Ureter (tissue), 1 donor: ENCODE measurements around the gene GPD2. TPM values are rescaled to one million over a fixed set of nuclear protein-coding genes. Genes with fewer than 3 reads are reported as not detected.
"Not testable (repeated sequence)": the region's sequence is repeated elsewhere in the genome, so short reads cannot be mapped to it uniquely, and the experiment has no call there.

Experiments
- DNase-seq: peaks from one replicate; pipeline ENCODE4 v3.0.0-alpha.2; 2020; ENCODE audit warnings: low spot score
- total RNA-seq: library from RNA; stranded (reverse); gene quantifications from one replicate; pipeline ENCODE4 v1.2.4, GENCODE V29; 2023
- donor health status: DM: yes; HTN: yes; CAD: no.

The GPD2 gene
- total RNA-seq, 1 donor from 2014 or later, result 58.2 TPM

DNA sequence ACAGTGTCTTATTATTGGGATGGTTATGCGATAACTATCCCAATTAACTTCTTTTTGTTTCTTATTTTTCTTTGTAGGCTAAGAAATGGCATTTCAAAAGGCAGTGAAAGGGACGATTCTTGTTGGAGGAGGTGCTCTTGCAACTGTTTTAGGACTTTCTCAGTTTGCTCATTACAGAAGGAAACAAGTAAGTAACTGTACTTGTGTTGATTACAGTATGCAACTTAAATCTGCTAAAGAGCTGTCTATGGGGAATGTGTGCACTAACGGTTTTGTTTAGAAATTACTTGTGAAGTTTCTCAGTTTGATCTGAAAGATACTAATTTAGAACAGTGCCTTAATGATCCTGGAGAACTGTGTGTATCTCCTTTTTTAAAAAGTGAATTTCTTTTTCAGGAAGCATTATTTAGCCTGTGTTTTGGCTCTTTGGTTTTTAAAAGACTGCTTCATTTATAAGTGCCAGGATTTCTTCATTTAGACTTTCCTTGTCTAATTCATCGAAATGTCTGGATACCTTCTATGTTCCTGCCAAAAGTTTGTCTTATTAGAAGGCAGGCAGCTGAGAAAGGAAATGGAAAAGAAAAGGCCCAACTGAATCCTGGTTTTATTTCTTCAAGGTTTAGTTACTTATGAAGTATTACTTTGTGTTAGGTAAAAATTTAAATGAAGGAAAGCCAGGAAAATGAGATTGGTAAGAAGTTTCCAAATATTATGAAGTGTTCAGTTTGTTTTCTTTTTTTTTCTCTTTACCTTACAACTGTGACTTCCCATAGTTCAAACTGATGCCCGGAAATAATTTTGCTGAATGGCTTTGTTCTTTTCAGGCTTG lies 40.1 kb downstream of the GPD2 start:
- no peak for DNase-seq

DNA sequence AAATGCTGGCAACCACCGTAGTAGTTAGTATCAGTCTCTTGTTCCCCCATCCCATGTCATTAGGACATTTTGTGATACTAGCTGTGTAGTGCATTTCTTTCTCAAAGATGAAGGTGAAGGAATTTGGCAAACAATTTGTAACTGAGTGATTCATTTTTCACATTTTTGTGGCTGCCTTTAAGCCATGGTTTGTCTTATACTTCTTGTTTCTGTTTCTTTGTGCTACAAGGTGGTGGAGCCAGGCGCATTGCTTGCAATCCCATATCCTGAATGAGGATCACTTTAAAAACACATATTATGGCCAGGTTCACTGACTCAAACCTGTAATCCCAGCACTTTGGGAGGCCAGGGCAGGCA lies 40.6 kb downstream of the GPD2 start:
- DNase-seq, result no peak

DNA sequence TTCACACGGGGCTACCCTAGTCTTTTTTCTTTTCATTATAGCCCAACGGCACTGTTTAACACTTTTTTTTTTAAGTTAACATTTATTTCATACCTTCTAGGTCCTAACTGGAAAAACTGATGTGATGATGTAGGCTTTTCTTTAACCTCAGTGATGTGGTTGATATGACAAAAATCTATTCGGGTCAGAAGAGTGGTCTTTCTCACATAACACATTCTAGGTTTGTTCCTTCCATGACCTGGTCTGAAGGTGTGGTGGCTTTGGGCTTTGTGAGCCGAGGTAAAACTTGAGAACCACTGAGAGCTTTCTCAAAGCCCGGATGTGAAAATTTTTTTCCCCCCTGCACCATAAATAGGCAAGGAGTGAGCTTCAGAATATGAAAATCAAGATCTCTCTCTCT lies 44.2 kb downstream of the GPD2 start:
- no peak for DNase-seq

DNA sequence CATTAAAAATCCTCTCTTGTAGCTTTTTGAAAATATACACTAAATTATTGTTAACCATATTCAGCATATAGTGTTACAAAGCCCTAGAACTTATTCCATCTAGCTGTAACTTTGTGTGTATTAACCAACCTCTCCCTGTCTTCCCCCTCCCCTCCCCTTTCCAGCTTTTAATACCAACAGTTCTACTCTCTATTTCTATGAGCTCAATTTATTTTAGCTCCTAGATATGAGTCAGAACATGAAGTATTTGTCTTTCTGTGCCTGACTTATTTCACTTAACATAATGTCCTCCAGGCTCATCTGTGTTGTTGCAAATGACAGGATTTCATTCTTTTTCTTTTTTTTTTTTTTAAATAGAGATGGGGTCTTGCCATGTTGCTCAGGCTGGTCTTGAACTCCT lies 45.1 kb downstream of the GPD2 start:
- DNase-seq, result no peak

DNA sequence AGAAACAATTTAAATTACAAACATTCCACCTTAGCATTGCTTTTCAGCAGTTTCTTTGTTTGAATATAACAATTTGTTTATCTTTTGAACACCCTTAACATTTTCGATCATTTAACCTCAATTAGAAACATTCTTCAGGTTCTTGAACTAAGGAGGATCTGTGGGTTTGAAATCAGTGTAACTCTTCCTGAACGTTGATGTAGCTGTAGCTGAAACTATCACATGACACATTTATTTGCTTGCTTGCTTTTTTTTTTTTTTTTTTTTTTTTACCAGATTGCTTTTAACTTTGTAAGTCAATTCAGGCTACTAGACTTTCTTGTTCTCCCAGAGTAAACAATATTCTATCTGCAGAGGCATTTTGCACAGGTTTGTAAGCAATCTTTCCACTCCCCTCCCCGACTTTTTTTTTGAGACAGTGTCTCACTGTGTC lies 47.6 kb downstream of the GPD2 start:
- no peak for DNase-seq

DNA sequence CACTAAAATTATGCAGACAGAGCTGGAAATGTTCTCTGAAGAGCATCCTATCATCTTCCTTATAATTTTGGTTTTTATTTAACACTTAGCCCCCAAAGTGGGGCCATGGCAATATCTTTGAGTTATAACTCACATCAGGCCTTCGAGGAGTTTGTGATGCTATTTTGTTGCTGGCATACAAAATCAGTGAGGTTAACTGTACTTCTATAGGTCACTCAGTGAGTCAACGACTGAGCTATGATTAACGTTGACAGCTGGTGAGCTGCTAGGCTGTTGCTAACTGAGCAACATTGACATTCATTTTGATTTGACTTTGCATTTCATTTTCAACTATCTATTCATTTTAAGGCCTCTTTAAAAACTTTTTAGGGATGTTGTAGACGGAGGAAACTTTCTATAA lies 50.0 kb downstream of the GPD2 start:
- DNase-seq, result no peak

DNA sequence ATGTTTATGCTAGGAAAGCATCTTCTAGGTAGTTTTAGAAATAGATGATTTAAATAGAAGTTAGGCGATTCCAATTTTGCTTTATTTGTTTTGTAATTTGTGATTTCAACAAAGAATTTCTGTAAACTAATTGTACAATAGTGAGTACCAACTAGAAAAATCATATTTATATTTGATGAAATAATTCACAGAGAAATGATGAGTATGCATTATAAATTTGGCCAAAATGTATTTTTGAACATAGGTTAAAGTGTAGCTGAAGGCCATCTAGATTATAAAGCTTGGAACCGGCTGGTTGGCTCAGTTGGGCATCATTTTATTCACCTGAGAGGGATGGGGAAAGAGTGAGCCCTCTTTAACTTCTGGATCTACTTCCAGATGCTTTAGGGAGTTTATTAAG lies 50.4 kb downstream of the GPD2 start:
- DNase-seq, result no peak

DNA sequence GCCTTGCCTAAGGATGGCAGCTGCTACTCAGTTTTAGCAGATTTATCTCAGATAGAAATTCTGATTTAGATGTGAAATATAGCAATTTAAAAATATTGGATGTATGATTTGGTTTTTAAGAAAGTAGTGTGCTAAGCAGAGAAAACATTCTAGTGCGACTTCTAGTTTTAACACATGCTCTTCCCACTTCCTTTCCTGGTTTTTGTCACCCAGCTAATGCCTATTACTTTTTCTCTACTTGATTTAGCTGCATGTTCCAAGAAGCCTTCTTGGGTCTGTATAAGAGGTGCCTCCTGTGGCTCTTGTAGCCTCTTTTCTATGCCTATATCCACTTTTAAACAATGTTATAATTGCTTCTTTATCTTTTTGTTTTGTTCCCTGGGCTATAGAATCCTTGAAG lies 53.0 kb downstream of the GPD2 start:
- DNase-seq, result no peak

DNA sequence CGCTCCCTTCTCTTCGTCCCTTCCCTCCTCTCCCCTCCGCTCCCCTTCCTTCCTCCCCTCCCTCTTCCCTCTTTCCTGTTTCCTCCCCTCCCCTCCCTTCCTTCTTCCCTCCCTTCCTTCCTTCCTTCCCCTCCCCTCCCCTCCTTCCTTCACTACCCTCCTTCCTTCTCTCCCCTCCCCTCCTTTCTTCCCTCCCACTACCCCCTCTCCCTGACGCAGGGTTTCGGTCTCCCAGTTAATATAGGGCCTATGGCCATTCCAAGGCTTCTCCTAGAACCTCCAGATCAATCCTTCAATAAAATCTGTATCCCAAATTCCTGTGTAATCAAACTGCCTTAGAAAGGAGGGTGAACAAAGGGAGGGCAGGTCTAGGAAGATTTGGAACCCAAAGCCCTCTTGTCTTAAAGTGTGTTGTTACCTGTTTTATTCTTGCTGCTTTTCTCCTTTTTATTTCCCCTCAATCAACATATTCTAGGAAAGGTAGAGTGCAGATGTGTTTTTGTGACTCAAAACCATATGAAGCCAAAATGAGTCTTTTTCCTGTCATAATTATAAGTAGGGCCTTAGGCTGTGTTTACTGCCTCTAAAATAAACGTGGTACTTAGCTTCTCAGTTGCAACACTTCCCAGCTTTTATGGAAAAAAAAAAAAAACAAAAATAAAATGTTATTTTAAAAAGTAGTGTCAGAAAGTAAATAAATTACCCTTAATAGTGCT lies 53.7 kb downstream of the GPD2 start:
- DNase-seq, result no peak

DNA sequence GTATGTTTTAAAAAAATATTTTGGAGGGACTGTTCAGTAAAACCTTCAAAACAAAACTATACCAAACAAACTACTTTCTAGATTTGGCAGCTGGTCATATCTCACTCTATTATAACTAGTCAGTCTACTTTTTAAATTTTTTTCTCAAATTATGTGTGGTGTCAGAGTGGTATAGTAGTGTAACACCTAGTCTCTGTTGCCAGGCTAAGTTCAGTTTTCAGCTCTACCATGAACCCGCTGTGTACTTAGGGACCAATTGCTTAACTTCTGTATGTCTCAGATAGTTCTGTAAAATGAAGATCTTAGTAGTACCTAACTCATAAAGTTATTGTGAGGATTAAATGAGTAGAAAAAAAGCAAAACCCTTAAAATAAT lies 54.3 kb downstream of the GPD2 start:
- DNase-seq, result no peak

DNA sequence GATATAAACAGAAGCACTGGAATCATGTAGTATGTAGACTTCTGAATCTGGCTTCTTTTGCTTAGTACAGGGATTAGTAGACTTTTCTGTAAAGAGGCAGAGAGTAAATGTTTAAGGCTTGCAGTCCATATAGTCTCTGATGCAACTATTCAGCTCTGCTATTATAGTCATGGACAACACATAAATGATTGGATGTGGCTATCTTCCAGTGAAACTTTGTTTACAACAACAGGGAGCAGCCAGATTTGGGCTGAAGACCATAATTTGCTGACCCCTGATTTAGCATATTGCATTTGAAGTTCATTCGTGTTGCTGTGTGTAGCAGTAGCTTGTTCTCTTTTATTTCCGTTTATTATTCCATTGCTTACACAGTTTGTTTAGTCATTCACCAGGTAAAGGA lies 55.0 kb downstream of the GPD2 start:
- DNase-seq, result no peak

DNA sequence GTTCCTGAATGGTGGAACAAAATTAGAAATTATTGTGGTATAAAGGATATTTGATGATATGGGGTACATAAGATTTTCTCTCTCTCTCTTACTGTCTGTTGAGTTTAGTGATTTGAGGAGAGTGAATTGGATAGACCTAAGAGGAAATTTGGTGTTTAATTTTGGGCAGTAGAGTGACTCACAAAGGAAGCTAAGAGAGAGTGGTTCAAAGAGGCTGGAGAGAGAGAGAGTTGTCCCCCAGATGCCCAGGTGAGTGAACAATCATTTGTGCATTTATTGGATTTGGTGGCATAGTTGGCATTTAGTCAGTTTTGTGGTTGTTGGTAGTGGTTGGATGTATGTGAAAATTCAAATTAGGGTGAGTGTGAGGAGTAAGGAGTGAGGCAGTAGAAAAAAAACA lies 56.8 kb downstream of the GPD2 start:
- no peak for DNase-seq

DNA sequence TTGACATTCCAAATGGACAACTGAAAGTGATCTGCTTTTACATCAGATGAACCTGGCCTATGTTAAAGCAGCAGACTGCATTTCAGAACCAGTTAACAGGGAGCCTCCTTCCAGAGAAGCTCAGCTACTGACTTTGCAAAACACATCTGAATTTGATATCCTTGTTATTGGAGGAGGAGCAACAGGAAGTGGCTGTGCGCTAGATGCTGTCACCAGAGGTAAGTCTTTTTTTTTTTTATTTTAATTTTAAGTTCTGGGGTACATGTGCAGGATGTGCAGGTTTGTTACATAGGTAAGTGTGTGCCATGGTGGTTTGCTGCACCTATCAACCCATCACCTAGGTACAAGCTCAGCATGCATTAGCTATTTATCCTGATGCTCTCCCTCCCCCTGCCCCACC lies 59.8 kb downstream of the GPD2 start:
- DNase-seq, result not testable (repeated sequence)

DNA sequence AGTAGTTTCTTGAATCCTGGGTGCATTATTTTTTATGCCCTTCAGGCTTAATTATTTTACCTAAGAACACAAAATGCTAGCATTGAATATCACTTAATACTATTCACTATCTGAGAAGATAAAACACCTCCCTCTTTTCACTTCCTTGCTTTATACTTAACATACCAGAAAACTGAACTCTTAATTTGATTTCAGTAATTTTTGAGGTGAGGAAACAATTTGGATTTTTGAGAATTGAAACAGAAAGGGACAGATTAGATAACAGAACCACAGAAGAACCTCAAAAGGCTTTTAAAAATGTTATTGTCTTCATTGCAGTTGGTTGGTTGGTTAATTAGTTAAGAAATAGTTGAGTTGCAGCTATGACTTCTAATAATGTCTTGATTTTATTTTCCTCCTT lies 69.5 kb downstream of the GPD2 start:
- DNase-seq, result no peak

DNA sequence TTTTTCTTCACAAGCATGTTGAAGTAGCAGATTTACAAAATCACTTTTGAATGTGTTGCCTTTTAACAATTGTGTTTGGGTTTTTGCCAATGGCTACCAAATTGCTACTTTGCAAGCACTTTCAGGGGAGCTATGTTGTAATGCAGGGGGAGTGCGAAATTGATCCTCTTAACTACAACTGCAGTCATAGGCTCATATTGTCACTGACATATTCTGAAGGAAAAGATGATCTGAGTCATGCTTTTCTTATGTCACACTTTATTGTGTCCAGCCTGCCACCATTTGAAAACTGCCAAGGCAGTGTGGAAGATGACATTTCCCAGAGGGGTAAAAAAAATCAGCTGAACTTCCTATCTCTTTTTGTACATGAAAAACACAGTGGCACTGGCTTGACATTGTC lies 74.9 kb downstream of the GPD2 start:
- DNase-seq, result no peak

DNA sequence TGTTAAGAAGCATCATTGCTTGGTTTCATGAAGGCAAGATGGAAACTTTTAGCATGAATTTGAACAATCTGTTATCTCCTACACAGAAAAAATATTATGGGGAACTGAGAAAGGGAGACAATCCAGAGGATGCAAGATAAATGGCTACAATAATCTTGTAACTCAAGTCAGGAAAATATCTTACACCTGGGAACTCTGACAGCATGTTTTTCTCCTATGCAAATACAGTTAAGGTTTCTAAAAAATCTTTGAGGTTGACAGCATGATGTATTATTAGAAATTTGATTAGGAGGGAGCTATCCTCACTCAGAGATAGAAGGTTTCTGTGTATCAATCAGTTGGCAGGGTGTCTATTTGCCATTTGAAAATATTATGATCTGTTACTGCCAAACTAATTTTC lies 75.6 kb downstream of the GPD2 start:
- DNase-seq, result no peak

DNA sequence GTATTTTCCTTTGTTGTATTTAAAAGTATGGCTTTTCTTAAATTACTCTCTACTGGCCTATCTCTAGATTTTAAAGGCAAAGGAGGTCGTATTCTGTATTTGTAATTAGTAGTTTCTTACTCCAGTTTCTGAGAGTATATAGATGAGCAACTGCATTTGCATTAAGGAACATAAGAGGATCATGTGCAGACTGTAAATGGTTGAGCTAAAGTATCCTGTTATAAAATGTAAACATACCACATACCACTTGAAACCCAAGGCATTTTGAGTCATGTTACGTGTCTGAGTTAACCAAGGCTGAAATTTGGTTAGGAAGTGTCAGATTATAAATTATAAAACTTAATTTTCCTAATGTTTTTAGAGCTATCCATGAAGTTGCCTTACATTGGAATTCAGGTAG lies 76.3 kb downstream of the GPD2 start:
- no peak for DNase-seq

DNA sequence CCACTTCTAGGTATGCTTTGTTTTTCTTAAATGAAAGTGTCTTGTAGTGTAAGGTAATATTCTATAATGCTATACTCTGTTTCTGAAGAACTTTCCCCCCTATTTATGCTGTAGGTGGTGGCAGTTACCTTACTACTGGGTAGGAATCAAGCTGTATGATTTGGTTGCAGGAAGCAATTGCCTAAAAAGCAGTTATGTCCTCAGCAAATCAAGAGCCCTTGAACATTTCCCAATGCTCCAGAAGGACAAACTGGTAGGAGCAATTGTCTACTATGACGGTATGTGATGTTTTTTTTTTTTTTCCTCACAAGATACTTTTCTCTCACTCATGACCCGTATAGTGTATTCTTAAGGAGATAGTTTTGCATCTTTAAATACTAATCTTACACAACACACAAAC lies 77.0 kb downstream of the GPD2 start:
- no peak for DNase-seq

DNA sequence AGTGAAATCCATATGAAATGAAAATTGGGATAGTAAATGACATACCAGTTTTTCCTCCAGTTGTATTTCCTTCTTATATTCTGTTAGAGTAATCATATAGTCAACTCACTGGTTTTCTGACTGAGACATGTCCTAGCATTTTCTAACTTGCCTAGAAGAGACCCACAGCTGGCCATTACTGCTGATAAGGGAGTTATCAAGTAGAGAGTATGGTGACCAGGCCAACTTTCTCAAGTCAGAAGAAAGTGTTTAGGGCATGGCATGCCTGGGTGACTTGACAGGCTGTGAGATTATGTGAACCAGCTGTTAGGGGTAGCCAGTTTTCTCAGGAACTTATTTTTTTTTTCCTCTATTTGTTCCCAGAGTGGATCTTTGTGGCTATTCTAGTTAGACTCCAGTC lies 81.2 kb downstream of the GPD2 start:
- no peak for DNase-seq

DNA sequence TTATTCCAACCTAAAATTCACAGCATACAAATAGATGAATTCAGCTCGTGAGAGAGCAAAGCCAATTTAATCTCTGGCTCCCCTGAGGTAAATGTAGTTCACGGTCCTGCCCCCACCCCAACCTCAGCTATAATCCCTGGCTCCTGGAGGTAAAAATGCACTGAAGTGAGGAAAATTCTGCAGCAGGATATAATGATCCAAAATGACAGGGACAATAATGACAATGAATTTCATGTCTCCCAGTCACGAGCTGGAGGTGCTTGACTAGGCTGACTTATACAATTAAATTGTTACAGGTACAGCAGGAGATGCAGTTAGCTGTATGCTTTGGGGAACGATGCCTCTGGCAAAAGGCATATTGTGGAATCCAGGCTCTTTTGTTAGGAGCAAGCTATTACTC lies 82.0 kb downstream of the GPD2 start:
- DNase-seq, result no peak

DNA sequence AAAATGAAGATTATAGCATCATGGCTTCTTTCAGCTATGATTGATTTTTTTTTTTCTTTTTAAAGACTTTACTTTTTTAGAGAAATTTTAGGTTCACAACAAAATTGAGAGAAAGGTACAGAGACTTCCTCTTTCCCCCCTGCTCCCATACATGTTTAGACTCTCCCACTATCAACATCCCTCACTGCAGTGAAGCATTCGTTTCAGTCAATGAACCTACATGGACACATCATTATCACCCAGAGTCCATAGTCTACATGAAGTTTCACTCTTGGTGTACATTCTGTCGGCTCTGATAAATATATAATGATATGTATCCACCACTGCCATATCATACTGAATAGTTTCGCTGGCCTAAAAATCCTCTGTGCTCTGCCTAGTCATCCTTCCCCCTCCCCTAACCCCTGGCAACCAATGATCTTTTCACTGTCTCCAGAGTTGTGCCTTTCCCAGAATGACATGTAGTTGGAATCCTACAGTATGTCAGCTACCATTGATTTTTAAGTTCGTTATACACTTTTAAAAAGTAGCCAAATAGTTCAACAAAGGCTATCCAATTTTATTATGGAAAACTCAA lies 86.8 kb downstream of the GPD2 start:
- DNase-seq, result no peak

DNA sequence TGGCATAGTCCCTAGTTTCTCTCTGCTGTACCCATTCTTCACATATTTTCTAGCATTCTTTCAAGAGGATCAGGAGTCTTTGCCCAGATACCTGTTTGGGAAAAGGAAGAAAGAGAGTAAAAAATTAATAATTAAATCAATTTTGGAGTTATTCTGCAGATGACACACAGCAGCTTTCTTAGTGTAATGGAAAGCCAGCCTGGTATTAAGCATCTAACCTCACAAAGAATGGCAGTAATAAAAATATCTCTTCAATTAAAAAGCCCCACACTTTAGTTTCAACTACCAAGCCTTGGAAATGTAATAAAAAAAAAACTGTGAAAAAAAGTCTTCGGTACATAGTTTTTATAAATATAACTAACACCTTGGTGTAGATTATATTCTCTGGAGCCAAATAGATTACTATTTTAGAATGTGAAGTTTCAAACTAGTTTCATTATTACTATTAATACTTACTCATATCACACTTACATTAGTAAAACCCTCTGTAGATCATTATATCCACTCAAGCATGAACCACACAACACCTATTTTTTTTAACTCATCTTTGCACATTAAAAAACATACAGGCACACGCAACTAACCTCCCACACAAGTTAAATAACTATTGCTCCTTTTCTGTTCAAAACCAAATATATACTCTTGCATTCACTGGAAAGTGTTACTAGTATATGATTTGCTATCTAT lies 90.9 kb downstream of the GPD2 start:
- DNase-seq, result no peak

DNA sequence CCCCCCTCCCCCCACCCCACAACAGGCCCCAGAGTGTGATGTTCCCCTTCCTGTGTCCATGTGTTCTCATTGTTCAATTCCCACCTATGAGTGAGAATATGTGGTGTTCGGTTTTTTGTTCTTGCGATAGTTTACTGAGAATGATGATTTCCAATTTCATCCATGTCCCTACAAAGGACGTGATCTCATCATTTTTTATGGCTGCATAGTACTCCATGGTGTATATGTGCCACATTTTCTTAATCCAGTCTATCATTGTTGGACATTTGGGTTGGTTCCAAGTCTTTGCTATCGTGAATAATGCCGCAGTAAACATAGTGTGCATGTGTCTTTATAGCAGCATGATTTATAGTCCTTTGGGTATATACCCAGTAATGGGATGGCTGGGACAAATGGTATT lies 92.4 kb downstream of the GPD2 start:
- DNase-seq, result not testable (repeated sequence)
